ENCODE measurements around the gene HOXA7. TPM values are rescaled to one million over a fixed set of nuclear protein-coding genes. Genes with fewer than 3 reads are reported as not detected.

Gene HOXA7
- polyA plus RNA-seq, 1 experiment, result 4.4 TPM

- CTCF ChIA-PET, result interaction anchor here (1.2 to 4.1 kb wide), 8 partner anchors 9 to 485 kb away, joined by 3 to 23 read pairs (median 3); no protein-coding TSS in a partner anchor
- H3K36me3 ChIP-seq (ENCODE audit: control insufficient read depth, insufficient read depth, low read length), result no peaks in the 10 kb centered on the region
- no peak for DNase-seq (ENCODE audit: low read depth)
These were observed 44.5 kb upstream of the HOXA7 start for GRCh38 chr7:27200761-27201579.

GRCh38 chr7:27199849-27200760, 43.6 kb upstream of the HOXA7 start, which contains the start of gene HOXA13:
TSS of gene HOXA13 (minus strand) at chr7:27200091. CDS start at chr7:27200077, 14 bp downstream.
- H3K27me3 ChIP-seq (ENCODE audit: control insufficient read depth, insufficient read depth, low read length), result no peaks in the 10 kb centered on the region
- no peak for TF ChIP-seq CTCF (IDR thresholded peaks at IDR 0.05; ENCODE audit: insufficient read depth, low read depth, low read length)
- no peaks in the 10 kb centered on the region for H3K36me3 ChIP-seq (ENCODE audit: control insufficient read depth, insufficient read depth, low read length)
- DNase-seq (ENCODE audit: low read depth), result no peak
- ChIA-PET CTCF (interaction anchor here (0.6 to 4.1 kb wide), 12 partner anchors 9 to 894 kb away, joined by 3 to 23 read pairs (median 4); no protein-coding TSS in a partner anchor), POLR2A (interaction anchor here (0.9 to 1.1 kb wide), 3 partner anchors 23 to 540 kb away, joined by 3 to 5 read pairs (median 4); no protein-coding TSS in a partner anchor)
- peak within 1 kb of the TSS; percentile 55 for H3K4me3 ChIP-seq (ENCODE audit: low read depth, low read length)

More at GRCh38 chr7:27200761-27201579, 44.5 kb upstream of the HOXA7 start:
- Histone ChIP-seq H3K4me3 (ENCODE audit: low read depth, low read length) (peak overlapping the region; percentile 55), H3K27me3 (ENCODE audit: control insufficient read depth, insufficient read depth, low read length) (no peaks in the 10 kb centered on the region)
- POLR2A ChIA-PET, result interaction anchor here (0.6 to 0.9 kb wide), 2 partner anchors 16 to 24 kb away, joined by 3 read pairs; partner anchors contain the start of gene HOXA11
- no peak for TF ChIP-seq CTCF (IDR thresholded peaks at IDR 0.05; ENCODE audit: insufficient read depth, low read depth, low read length)

GRCh38 chr7:27198871-27199801, 42.7 kb upstream of the HOXA7 start:
- ChIA-PET POLR2A (interaction anchor here (0.6 to 1.1 kb wide), 4 partner anchors 24 to 738 kb away, joined by 3 to 5 read pairs (median 4); no protein-coding TSS in a partner anchor), CTCF (interaction anchor here (0.6 to 4.1 kb wide), 16 partner anchors 8 to 895 kb away, joined by 3 to 23 read pairs (median 3); no protein-coding TSS in a partner anchor)
- no peak for TF ChIP-seq CTCF (IDR thresholded peaks at IDR 0.05; ENCODE audit: insufficient read depth, low read depth, low read length)
- H3K27me3 ChIP-seq (ENCODE audit: control insufficient read depth, insufficient read depth, low read length), result no peaks in the 10 kb centered on the region
- DNase-seq (ENCODE audit: low read depth), result no peak
- H3K36me3 ChIP-seq (ENCODE audit: control insufficient read depth, insufficient read depth, low read length), result no peaks in the 10 kb centered on the region
- H3K4me3 ChIP-seq (ENCODE audit: low read depth, low read length), result peak overlapping the region; percentile 55

GRCh38 chr7:27198138-27198841, 41.8 kb upstream of the HOXA7 start:
- Histone ChIP-seq H3K4me3 (ENCODE audit: low read depth, low read length) (peak overlapping the region; percentile 55), H3K27me3 (ENCODE audit: control insufficient read depth, insufficient read depth, low read length) (no peaks in the 10 kb centered on the region), H3K36me3 (ENCODE audit: control insufficient read depth, insufficient read depth, low read length) (no peaks in the 10 kb centered on the region)
- DNase-seq (ENCODE audit: low read depth), result no peak
- ChIA-PET CTCF (interaction anchor here (0.6 to 4.1 kb wide), 13 partner anchors 8 to 895 kb away, joined by 3 to 23 read pairs (median 3); partner anchors contain the start of gene HOXA11), POLR2A (interaction anchor here (0.6 to 0.7 kb wide), 2 partner anchors 23 to 739 kb away, joined by 3 to 5 read pairs; no protein-coding TSS in a partner anchor)
- TF ChIP-seq CTCF (IDR thresholded peaks at IDR 0.05; ENCODE audit: insufficient read depth, low read depth, low read length), result no peak
